DND-41 (cell line): ENCODE results near the gene MUC5B.
"Not testable (repeated sequence)": the region's sequence is repeated elsewhere in the genome, so short reads cannot be mapped to it uniquely, and the experiment has no call there.

Experiments
- ATAC-seq: fragments of 200-7000 bp; cut with Tn5 transposase; 3 replicates; pipeline ENCODE4 v1.9.1; 2021; ENCODE audit warnings: low read depth; ENCODE audit not compliant: insufficient read depth
- DNase-seq: peaks from one replicate; pipeline ENCODE4 v3.0.0-alpha.2; 2020
- H2AFZ ChIP-seq: 2 replicates; pipeline ENCODE4 v1.6.0; 2012; ENCODE audit warnings: low read depth, low read length
- H3K27ac ChIP-seq: 2 replicates; pipeline ENCODE4 v1.5.1; 2012; ENCODE audit warnings: low read length, inconsistent platforms
- H3K27me3 ChIP-seq: fragments of 200-600 bp; sonication (generic); 2 replicates; pipeline ENCODE4 v1.6.0; 2012; ENCODE audit warnings: low read length, mild to moderate bottlenecking, inconsistent platforms; ENCODE audit not compliant: insufficient read depth, poor library complexity
- H3K36me3 ChIP-seq: 2 replicates; pipeline ENCODE4 v1.5.1; 2012; ENCODE audit warnings: low read length, inconsistent platforms; ENCODE audit not compliant: insufficient read depth
- H3K4me1 ChIP-seq: 2 replicates; pipeline ENCODE4 v1.5.1; 2012; ENCODE audit warnings: mild to moderate bottlenecking, low read length; ENCODE audit not compliant: insufficient read depth
- H3K4me2 ChIP-seq: 2 replicates; pipeline ENCODE4 v1.6.0; 2012; ENCODE audit warnings: mild to moderate bottlenecking, moderate library complexity, low read length, inconsistent platforms; ENCODE audit not compliant: insufficient read depth
- H3K4me3 ChIP-seq, 2 experiments: fragments of 200-600 bp in 1 of 2; shearing (Covaris generic) in 1 of 2; 2 replicates each; pipeline ENCODE4 v1.5.1; 2012 to 2016; ENCODE audit warnings: inconsistent platforms in 2 of 2, low read length in 2 of 2, mild to moderate bottlenecking in 2 of 2, low read depth in 1 of 2, moderate library complexity in 1 of 2
- H3K79me2 ChIP-seq: 2 replicates; pipeline ENCODE4 v1.6.0; 2012; ENCODE audit warnings: low read length, inconsistent platforms; ENCODE audit not compliant: insufficient read depth
- H3K9ac ChIP-seq: 2 replicates; pipeline ENCODE4 v1.6.0; 2012; ENCODE audit warnings: low read depth, mild to moderate bottlenecking, inconsistent platforms, low read length, moderate library complexity
- H3K9me3 ChIP-seq: 2 replicates; pipeline ENCODE4 v1.5.1; 2012; ENCODE audit warnings: low read length, moderate library complexity, mild to moderate bottlenecking, inconsistent platforms; ENCODE audit not compliant: insufficient read depth, severe bottlenecking
- H4K20me1 ChIP-seq: 2 replicates; pipeline ENCODE4 v1.6.0; 2012; ENCODE audit warnings: low read length; ENCODE audit not compliant: insufficient read depth
- CTCF ChIP-seq: IDR thresholded peaks from 2 replicates; pipeline ENCODE4 v1.5.1; 2012; ENCODE audit warnings: borderline replicate concordance, low read length, moderate library complexity, mild to moderate bottlenecking; ENCODE audit not compliant: poor library complexity, severe bottlenecking; ENCODE audit errors: extremely low read depth
- EZH2 ChIP-seq: IDR thresholded peaks from 3 replicates; pipeline ENCODE4 v1.6.1; 2012; ENCODE audit warnings: borderline replicate concordance, low read depth, mild to moderate bottlenecking, moderate library complexity, low read length, inconsistent platforms; ENCODE audit not compliant: severe bottlenecking

MUC5B gene

GRCh38 chr11:1264444-1264843, 41.6 kb downstream of the MUC5B start:
- H3K27ac ChIP-seq, H3K79me2 ChIP-seq: not testable (repeated sequence)

DNA sequence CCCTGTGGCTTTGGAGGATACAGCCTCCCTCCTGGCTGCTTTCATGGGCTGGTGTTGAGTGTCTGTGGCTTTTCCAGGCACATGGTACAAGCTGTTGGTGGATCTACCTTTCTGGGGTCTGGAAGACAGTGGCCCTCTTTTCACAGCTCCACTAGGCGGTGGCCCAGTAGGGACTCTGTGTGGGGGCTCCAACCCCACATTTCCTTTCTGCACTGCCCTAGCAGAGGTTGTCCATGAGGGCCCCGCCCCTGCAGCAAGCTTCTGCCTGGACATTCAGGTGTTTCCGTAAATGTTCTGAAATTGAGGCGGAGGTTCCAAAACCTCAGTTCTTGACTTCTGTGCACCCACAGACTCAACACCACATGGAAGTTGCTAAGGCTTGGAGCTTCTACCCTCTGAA, 42.6 kb downstream of the MUC5B start:
- not testable (repeated sequence) for H3K27ac ChIP-seq, H3K4me2 ChIP-seq, H3K27me3 ChIP-seq, H4K20me1 ChIP-seq, H3K9ac ChIP-seq, H3K9me3 ChIP-seq, H3K4me3 ChIP-seq, ATAC-seq, H2AFZ ChIP-seq, H3K79me2 ChIP-seq, DNase-seq, H3K36me3 ChIP-seq
- H3K4me1 ChIP-seq: peaks cover 18% of the 10 kb centered on the region

More at GRCh38 chr11:1264444-1264843, 41.6 kb downstream of the MUC5B start:
- not testable (repeated sequence) for H4K20me1 ChIP-seq, H3K27me3 ChIP-seq, H3K4me2 ChIP-seq, H3K9ac ChIP-seq, H3K36me3 ChIP-seq, ATAC-seq, H3K9me3 ChIP-seq, H2AFZ ChIP-seq, H3K4me3 ChIP-seq
- H3K4me1 ChIP-seq: peaks cover 18% of the 10 kb centered on the region
- peak; percentile 54 for TF ChIP-seq CTCF
- peak; percentile 34 for DNase-seq

- not testable (repeated sequence) for H3K27me3 ChIP-seq, H4K20me1 ChIP-seq, H3K9me3 ChIP-seq, H3K36me3 ChIP-seq, H3K27ac ChIP-seq, DNase-seq, H3K4me2 ChIP-seq, H2AFZ ChIP-seq, ATAC-seq, H3K9ac ChIP-seq, H3K4me3 ChIP-seq, H3K79me2 ChIP-seq
- H3K4me1 ChIP-seq: peaks cover 11% of the 10 kb centered on the region
These were observed 44.1 kb downstream of the MUC5B start for GRCh38 chr11:1266976-1267375.

- no peaks in the 10 kb centered on the region for H3K36me3 ChIP-seq
- no peak overlapping the region for H3K4me3 ChIP-seq
- no peak overlapping the region for H3K4me2 ChIP-seq
- TF ChIP-seq CTCF: no peak
- no peak for TF ChIP-seq EZH2
- H3K27ac ChIP-seq: no peak overlapping the region
- peaks cover 6% of the 10 kb centered on the region for H3K4me1 ChIP-seq
- H3K79me2 ChIP-seq: no peaks in the 10 kb centered on the region
- H4K20me1 ChIP-seq: peaks cover 6% of the 10 kb centered on the region; the same call in 1 of the 2 replicates
- DNase-seq: no peak
- H3K9me3 ChIP-seq: peaks cover 7% of the 10 kb centered on the region
- no peaks in the 10 kb centered on the region for H3K27me3 ChIP-seq
- H3K9ac ChIP-seq: no peak overlapping the region
- ATAC-seq: no peak
- no peak overlapping the region for H2AFZ ChIP-seq
These were observed 44.7 kb downstream of the MUC5B start for GRCh38 chr11:1267441-1268100.
